Fibroblast of peridontal ligament (primary cell): ENCODE measurements around the gene C1orf115.
"Not testable (repeated sequence)": the region's sequence is repeated elsewhere in the genome, so short reads cannot be mapped to it uniquely, and the experiment has no call there.

Experiments
- DNase-seq: peaks from one replicate; pipeline ENCODE4 v3.0.0-alpha.2; 2010; ENCODE audit errors: extremely low read depth

C1orf115 gene

GRCh38 chr1:220726634-220727033 is 36.5 kb downstream of the C1orf115 start:
- no peak for DNase-seq

GRCh38 chr1:220727519-220727918 is 37.4 kb downstream of the C1orf115 start:
- DNase-seq, result no peak

GRCh38 chr1:220730486-220730885 is 40.3 kb downstream of the C1orf115 start:
- no peak for DNase-seq

- peak; percentile 17 for DNase-seq
Observed at GRCh38 chr1:220732137-220732536, 42.0 kb downstream of the C1orf115 start.

- no peak for DNase-seq
Observed at GRCh38 chr1:220732621-220733020, 42.5 kb downstream of the C1orf115 start.

DNA sequence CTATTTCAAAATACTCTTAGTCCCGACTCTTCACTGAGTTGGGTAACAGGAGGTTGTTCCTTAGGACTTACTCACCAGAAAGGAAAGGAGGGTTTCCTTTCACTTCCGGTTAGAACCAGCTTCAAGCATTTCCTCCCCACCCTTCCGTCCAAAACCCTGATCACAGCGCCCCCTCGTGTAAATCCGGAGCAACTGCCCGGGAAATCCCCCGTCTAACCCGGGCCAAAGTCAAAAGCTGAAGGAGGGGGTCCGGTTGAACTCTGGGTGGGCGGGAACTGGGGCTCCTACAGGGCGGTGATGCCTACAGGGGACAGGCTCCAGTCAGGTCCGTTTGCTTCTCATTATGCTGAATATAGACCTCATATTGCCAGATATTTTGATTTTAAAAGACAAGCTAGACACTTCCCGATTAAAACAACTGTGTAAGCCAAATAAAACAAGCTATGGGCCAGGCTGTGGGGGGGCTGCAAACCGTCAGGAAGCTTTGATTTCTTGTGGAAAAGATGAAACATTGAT is 43.0 kb downstream of the C1orf115 start:
- peak; percentile 92 for DNase-seq

DNA sequence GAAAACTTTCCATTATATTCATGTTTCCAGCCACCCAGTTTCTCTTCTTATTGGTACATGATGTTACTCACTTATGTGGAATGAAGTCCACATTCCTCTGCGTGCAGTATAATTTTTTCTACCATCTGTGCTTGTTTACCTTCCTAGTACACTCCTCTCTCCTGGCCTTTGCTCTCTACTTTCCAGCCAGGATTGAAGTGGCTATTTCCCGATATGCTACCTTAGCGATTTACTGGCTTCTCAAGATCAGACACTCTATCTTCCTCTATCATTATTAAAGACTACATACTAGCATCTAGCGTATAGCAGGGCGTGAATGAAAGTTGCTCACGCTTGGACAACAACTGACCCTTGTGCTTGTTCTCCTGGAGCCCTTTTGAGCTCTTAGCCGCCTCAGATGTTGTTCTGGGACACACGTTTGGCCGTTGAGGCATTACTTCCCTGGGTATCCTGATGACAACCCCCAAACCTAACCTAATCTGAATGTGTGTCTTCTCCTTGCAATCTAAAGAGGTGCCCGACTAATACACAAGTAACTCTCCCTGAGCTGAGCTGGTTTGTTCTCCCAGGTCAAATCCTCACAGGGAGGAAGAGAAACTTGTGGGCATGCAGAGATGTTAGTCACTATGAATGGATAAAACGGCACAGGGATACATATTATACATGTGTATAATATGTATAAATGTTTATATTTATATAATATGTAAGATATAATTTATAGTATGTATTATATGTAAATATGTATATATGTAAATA is 44.6 kb downstream of the C1orf115 start:
- DNase-seq, result peak; percentile 73

DNA sequence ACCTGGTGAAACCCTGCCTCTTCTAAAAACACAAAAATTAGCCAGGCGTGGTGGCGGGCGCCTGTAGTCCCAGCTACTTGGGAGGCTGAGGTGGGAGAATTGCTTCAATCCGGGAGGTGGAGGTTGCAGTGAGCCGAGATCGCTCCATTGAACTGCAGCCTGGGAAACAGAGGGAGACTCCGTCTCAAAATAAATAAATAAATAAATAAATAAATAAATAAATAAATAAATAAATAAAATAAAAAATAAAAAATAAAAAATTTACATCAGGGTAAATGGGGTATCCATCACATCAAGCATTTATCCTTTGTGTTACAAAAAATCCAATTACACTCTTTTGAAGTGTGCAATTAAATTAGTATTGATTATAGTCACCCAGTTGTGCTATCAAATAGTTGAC is 46.1 kb downstream of the C1orf115 start:
- DNase-seq, result not testable (repeated sequence)

DNA sequence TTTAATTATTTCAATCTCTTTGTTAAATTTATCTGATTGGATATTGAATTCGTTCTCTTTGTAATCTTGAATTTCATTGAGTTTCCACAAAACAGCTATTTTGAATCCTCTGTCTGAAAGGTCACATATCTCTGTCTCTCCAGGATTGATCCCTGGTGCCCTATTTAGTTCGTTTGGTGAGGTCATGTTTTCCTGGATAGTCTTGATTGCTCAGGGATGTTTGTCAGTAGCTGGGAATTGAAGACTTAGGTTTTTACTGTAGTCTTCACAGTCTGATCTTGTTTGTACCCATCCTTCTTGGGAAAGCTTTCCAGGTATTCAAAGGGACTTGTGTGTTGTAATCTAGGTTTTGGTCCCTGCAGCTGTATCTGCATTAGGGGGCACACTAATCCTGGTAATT is 51.2 kb downstream of the C1orf115 start:
- DNase-seq, result no peak

DNA sequence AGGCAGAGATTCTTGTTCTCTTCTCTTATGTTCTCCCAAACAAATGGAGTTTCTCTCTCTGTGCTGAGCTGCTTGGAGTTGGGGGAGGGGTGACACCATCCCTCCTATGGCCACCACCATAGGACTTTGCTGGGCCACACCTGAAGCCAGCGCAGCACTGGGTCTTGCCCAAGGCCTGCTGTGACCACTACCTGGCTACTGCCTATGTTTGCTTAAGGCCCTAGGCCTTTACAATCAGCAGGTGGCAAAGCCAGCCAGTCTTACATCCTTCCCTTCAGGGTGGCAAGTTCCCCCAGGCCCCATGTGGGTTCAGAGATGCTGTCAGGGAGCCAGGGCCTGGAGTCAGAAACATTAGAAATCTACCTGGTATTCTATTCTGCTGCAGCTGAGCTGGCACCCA is 51.7 kb downstream of the C1orf115 start:
- DNase-seq, result no peak

- no peak for DNase-seq
Observed at GRCh38 chr1:220742520-220742919, 52.4 kb downstream of the C1orf115 start.

DNA sequence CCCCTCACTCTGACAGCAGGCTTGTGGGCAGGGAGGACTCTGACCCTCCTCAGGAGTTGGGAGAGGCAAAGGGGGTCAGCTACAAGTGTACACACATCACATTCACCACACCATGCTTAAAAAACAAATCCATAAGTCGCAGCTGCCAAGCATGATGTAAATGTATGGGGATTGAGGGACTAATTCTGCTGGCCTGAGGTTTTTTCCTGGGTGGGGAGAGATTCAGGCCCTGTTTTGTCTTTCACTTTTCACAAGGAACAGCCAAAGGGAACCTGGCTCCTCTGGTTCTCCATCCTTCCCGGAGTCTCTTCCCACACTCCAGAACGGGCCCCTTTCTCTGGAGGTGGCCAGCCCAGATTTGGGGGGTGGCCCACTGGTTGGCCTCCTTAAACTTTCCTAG is 56.7 kb downstream of the C1orf115 start:
- no peak for DNase-seq

DNA sequence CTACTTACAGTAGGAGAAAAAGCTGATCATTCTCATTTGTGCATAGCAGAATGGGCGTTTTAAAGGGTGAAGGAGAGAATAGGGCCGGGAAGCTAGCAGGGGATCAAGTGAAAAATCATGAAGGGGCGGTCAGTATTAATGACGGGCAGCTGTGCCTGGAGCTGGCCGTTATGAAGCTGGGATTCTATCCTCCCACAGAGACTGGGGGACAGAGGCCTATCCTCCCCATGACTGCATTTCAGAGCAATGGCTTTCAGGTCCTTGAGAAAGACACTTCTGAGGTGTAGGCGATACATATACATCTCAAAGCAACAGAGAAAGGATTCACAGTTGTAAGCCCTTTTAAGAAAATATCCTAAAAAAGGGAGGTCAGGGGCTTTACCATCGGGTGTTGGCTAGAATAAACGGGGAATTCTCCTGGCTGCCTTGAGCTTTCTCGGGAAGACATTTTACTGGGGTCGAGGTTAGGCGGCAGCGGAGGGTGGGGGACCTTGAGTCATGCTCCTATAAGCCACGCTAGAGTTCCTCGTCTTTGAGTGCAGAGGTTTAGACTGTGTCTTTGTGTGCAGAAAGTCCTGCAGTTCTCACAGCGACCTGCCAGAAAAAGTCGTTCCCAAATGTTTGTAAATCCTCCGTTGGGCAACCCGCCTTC is 57.4 kb downstream of the C1orf115 start:
- no peak for DNase-seq

DNA sequence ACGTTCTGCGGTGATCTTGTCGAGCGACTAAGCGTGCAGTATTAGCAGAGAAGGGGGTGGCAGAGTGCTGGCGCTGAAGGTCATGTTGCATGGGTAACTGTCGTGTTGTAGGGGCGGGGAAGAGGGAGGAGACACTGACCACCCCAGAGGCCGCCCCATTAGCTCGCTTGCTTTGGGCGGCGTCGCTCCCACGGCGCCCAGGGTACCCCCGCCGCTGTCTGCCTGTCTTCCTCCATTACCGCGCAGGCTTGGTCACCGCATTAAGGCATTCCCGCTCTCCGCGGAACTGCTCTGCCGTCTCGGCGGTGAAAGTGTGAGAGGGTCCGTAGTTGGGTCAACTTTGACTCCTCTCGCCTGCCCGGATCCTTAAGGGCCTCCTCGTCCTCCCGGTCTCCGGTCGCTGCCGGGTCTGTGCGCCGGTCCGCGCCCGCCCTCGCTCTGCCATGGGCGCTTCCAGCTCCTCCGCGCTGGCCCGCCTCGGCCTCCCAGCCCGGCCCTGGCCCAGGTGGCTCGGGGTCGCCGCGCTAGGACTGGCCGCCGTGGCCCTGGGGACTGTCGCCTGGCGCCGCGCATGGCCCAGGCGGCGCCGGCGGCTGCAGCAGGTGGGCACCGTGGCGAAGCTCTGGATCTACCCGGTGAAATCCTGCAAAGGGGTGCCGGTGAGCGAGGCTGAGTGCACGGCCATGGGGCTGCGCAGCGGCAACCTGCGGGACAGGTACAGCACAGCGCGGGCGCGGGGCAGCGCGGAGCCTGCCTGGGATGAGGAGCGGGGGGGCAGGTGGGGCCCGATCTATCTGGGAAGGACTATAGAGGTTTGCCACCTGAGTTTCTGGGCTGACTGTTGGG is 58.1 kb downstream of the C1orf115 start, which contains the start of gene MTARC2:
Gene MTARC2 (plus strand): TSS at position 234 of the 846 bp plus-strand sequence. CDS start 210 bp downstream, at position 444.
- DNase-seq, result peak; percentile 56
